Type B pancreatic cell (in vitro differentiated cells): ENCODE results near the gene FXYD3. TPM values are rescaled to one million over a fixed set of nuclear protein-coding genes. Genes with fewer than 3 reads are reported as not detected.

Experiments
- DNase-seq: peaks from one replicate; pipeline ENCODE4 v3.0.0; 2021; ENCODE audit warnings: mixed read lengths; ENCODE audit not compliant: unreplicated experiment; ENCODE audit errors: extremely low spot score
- H3K27ac Mint-ChIP-seq: 2 replicates; pipeline ENCODE4 v1.8.0; 2021; ENCODE audit warnings: mild to moderate bottlenecking, mixed read lengths
- H3K27me3 Mint-ChIP-seq: 2 replicates; pipeline ENCODE4 v1.8.0; 2021; ENCODE audit warnings: mixed read lengths
- H3K36me3 Mint-ChIP-seq: 2 replicates; pipeline ENCODE4 v1.8.0; 2021; ENCODE audit warnings: mixed read lengths
- H3K4me1 Mint-ChIP-seq: one replicate; pipeline ENCODE4 v1.8.0; 2021; ENCODE audit warnings: mixed read lengths; ENCODE audit not compliant: unreplicated experiment
- H3K4me3 Mint-ChIP-seq: 2 replicates; pipeline ENCODE4 v1.8.0; 2021; ENCODE audit warnings: mild to moderate bottlenecking, mixed read lengths
- H3K9me3 Mint-ChIP-seq: 2 replicates; pipeline ENCODE4 v1.8.0; 2021; ENCODE audit warnings: mixed read lengths
- total RNA-seq: library from RNA; stranded (reverse); gene quantifications from 2 replicates; pipeline ENCODE4 v1.2.1, GENCODE V29; 2021; ENCODE audit warnings: low replicate concordance
- TF ChIP-seq, protein P1 (sequence below): fragments of 200-600 bp; sonication (generic); conservative IDR thresholded peaks from 2 replicates; pipeline ENCODE4 v1.5.0; 2021; ENCODE audit warnings: antibody characterized with exemption, mild to moderate bottlenecking

FXYD3 gene
- total RNA-seq, 1 donor from 2014 or later, result 77.5 TPM

DNA sequence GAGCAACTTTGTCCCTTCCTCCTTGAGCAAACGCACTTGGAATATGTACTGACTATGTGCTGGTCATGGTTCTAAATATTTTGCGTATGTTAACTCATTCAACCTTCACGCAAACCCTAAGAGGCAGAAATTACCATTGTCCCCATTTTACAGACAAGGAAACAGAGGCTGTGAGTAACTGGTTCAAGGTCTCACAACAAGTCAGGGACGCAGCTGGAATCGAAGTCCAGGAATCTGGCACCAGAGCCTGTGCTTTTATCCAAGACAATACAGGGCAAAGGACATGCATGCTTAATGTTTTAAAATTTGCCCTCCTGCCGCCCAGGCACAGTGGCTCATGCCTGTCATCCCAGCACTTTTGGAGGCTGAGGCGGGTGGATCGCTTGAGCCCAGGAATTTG lies 44.0 kb downstream of the FXYD3 start:
- Mint-ChIP-seq H3K4me3 (no peak overlapping the region), H3K27ac (no peak overlapping the region), H3K27me3 (peaks cover 49% of the 10 kb centered on the region), H3K36me3 (peaks cover 7% of the 10 kb centered on the region), H3K4me1 (peaks cover 5% of the 10 kb centered on the region), H3K9me3 (peaks cover 11% of the 10 kb centered on the region)
- DNase-seq, result no peak
- TF ChIP-seq, protein P1, sequence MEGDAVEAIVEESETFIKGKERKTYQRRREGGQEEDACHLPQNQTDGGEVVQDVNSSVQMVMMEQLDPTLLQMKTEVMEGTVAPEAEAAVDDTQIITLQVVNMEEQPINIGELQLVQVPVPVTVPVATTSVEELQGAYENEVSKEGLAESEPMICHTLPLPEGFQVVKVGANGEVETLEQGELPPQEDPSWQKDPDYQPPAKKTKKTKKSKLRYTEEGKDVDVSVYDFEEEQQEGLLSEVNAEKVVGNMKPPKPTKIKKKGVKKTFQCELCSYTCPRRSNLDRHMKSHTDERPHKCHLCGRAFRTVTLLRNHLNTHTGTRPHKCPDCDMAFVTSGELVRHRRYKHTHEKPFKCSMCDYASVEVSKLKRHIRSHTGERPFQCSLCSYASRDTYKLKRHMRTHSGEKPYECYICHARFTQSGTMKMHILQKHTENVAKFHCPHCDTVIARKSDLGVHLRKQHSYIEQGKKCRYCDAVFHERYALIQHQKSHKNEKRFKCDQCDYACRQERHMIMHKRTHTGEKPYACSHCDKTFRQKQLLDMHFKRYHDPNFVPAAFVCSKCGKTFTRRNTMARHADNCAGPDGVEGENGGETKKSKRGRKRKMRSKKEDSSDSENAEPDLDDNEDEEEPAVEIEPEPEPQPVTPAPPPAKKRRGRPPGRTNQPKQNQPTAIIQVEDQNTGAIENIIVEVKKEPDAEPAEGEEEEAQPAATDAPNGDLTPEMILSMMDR, result no peak

DNA sequence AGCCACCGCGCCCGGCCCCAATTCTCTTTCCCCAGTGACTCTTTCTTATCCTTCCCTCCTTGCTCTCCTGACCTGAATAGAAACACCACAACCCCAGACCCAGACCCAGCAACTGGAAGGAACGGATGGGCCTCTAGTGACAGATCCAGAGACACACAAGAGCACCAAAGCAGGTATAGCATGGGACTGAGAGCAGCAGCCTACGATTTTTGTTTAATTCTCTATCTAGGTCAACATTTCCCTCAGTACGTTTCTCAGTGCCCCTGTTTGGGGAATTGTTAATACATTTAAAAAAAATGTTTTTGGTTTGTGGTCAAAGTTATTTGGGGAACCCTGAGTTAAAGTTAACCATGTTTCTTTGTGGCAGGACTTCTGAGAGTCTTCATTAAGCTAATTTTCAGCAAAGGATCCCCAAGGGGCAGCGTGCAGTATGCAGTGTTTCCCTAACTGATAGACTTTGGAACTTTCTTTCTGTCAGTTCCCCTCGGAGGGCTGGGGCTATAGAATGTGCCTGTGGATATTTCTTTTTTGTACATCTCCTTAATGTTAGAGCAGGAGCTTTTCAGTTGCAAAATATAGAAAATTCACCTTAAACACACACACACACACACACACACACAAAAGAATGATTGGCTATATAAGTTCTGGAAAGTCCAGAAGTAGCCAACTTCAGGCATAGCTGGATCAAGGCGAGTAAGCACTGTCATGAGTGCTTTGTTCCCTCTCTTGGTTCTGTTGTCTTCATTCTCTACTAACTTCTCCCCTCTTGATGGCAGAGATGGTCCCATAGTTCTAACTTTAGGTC lies 45.2 kb downstream of the FXYD3 start:
- Mint-ChIP-seq H3K4me3 (no peak overlapping the region), H3K9me3 (peaks cover 11% of the 10 kb centered on the region), H3K36me3 (peaks cover 7% of the 10 kb centered on the region), H3K27ac (no peak overlapping the region), H3K27me3 (peaks cover 37% of the 10 kb centered on the region), H3K4me1 (no peaks in the 10 kb centered on the region)
- TF ChIP-seq, protein P1, result no peak
- no peak for DNase-seq

DNA sequence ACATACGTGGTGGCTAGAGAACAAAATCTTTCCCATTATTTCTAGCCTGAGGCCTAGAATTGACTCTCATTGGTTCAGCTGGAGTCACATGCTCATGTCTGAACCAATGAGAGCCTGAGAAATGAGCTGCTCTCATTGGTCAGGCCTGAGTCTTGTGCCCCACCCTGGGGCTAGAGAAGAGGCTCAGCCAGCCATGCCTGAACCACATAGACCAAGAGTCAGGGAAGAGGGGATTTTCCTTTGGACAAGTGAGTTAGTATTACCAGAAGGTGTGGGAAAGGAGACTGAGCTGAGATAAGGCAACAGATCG lies 45.8 kb downstream of the FXYD3 start:
- DNase-seq, result no peak
- H3K4me3 Mint-ChIP-seq, result no peak overlapping the region
- peaks cover 31% of the 10 kb centered on the region for H3K27me3 Mint-ChIP-seq
- H3K4me1 Mint-ChIP-seq, result no peaks in the 10 kb centered on the region
- peaks cover 13% of the 10 kb centered on the region for H3K9me3 Mint-ChIP-seq
- no peak overlapping the region for H3K27ac Mint-ChIP-seq
- H3K36me3 Mint-ChIP-seq, result peaks cover 8% of the 10 kb centered on the region
- TF ChIP-seq, protein P1, result no peak

DNA sequence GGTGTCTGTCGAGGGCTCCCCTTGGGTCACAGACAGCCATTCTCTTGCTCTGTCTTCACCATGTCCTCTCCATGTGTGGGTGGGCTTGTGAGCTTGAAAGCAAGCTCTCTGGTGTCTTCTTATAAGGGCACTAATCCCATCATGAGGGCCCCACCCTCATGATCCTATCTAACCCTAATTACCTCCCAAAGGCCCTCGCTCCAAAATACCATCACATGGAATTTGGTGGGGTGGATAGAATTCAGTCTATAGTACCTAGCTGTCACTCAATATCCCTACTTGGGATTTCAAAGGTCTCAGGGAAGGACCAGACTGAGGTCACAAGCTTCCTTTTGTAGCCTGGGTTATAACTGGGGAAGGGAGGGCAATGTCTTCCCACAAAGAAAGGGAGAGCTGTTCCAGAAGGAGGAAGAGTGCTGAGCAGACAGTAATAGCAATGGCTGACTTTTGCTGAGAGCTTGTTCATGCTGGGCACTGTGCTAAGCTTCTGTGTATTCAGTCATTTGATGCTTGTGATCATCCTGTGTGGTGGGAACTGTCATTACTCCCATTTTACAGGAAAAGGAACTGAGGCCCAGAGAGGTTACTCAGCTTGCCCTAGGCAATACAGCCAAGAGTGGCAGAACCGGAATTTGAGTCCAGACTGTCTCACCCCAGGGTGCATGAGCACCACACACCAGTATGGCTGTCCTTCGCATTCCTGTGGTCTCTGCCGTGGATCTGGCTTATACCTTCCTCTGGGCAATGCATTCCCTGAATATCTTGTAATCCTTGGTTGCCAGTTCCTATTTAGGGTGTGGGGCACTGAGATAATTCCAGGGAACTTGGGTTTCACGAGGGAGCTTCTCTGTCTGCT lies 47.1 kb downstream of the FXYD3 start:
- Mint-ChIP-seq H3K27me3 (peaks cover 18% of the 10 kb centered on the region), H3K4me1 (peaks cover 6% of the 10 kb centered on the region), H3K27ac (peak overlapping the region; percentile 70), H3K36me3 (peaks cover 12% of the 10 kb centered on the region), H3K9me3 (peaks cover 16% of the 10 kb centered on the region), H3K4me3 (no peak overlapping the region)
- TF ChIP-seq, protein P1, result no peak
- DNase-seq, result no peak

DNA sequence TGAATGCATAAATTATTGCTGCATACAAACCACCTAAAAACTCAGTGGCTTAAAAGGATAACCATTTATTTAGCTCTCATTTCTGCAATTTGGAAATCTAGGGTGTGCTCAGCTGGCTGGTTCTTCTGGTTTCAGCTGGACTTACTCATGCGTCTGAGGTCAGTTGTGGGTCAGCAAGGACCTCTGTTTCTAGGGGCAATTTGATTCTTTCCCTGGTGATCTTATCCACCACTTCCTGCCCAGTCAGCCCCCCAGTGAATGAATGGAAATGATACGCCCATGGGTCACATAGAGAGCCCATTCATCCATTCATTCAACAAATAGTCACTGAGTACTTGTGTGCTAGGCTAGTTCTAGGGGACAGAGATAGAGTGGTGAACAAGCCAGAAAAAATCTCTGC lies 48.8 kb downstream of the FXYD3 start:
- H3K4me1 Mint-ChIP-seq, result peaks cover 6% of the 10 kb centered on the region
- peak overlapping the region; percentile 93 for H3K27ac Mint-ChIP-seq
- peaks cover 16% of the 10 kb centered on the region for H3K9me3 Mint-ChIP-seq
- H3K36me3 Mint-ChIP-seq, result peaks cover 12% of the 10 kb centered on the region
- no peak for DNase-seq
- H3K4me3 Mint-ChIP-seq, result peak overlapping the region; percentile 77
- TF ChIP-seq, protein P1, result no peak
- peaks cover 1% of the 10 kb centered on the region for H3K27me3 Mint-ChIP-seq
